Measurements from ENCODE around the gene LNX1.

- TF ChIP-seq CTCF (IDR thresholded peaks at IDR 0.05; ENCODE audit: extremely low read depth in 1 of 2, insufficient read depth in 1 of 2, low read depth in 1 of 2, low read length in 2 of 2) (no peak), MAX (IDR thresholded peaks at IDR 0.05; ENCODE audit: insufficient read depth, insufficient read length) (no peak), POLR2AphosphoS5 (IDR thresholded peaks at IDR 0.05; ENCODE audit: insufficient read depth, low read depth, low read length) (no peak), EZH2 (IDR thresholded peaks at IDR 0.05; ENCODE audit: borderline replicate concordance, low read depth, low read length, severe bottlenecking) (no peak), POLR2A (IDR thresholded peaks at IDR 0.05; ENCODE audit: low read depth, low read length) (no peak), MYC (IDR thresholded peaks at IDR 0.05; ENCODE audit: low read depth, low read length) (no peak)
These were observed 55.7 kb downstream of the LNX1 start for GRCh38 chr4:53535567-53535966.

All from endothelial cell of umbilical vein (primary cell).